Body of pancreas (tissue), 4 donors: ENCODE results near the gene COL26A1. TPM values are rescaled to one million over a fixed set of nuclear protein-coding genes. Genes with fewer than 3 reads are reported as not detected.

Experiments
- ATAC-seq: fragments of 150-250 bp; one replicate; pipeline ENCODE4 v1.9.1; 2016
- DNase-seq, 4 donors: peaks; one replicate each; pipeline ENCODE4 v3.0.0-alpha.2; 2019
- H3K27ac ChIP-seq, 4 donors: fragments of 200-600 bp; sonication (generic); 1 replicate in 3 of 4; 2 replicates in 1 of 4; pipeline versions ENCODE4 v1.5.1 to v1.6.1; 2016 to 2019; ENCODE audit warnings: mild to moderate bottlenecking in 1 of 4, mixed read lengths in 1 of 4, moderate library complexity in 1 of 4
- H3K27me3 ChIP-seq, 2 donors: fragments of 200-600 bp; sonication (generic); one replicate each; pipeline ENCODE4 v1.6.0; 2016; ENCODE audit warnings: mild to moderate bottlenecking in 1 of 2
- H3K36me3 ChIP-seq, 2 donors: fragments of 200-600 bp; sonication (generic); replicated peaks in 1 of 2; 2 replicates each; pipeline ENCODE4 v1.5.1; 2016; ENCODE audit warnings: low read depth in 2 of 2; ENCODE audit not compliant: insufficient read depth in 1 of 2
- H3K4me1 ChIP-seq: fragments of 200-600 bp; sonication (generic); one replicate; pipeline ENCODE4 v1.6.0; 2016
- H3K4me3 ChIP-seq, 2 donors: fragments of 200-600 bp; sonication (generic); 1 replicate in 1 of 2; 2 replicates in 1 of 2; pipeline ENCODE4 v1.5.1; 2016 to 2019
- H3K9me3 ChIP-seq, 3 donors: fragments of 200-600 bp; sonication (generic); 1 replicate in 2 of 3; 2 replicates in 1 of 3; pipeline ENCODE4 v1.5.1; 2016
- POLR2A ChIP-seq, 3 donors: fragments of 450-650 bp; IDR thresholded peaks; one replicate each; pipeline ENCODE4 v1.6.1; 2016; ENCODE audit warnings: antibody characterized with exemption in 3 of 3, mild to moderate bottlenecking in 2 of 3
- WGBS, 2 donors: methylation state at CpG; one replicate each; pipeline ENCODE4 v1.1.5; 2017; 5-methylcytosine and 5-hydroxymethylcytosine counted together
- intact Hi-C: fragments of 100-400 bp; cut with DNase I; formaldehyde crosslinking; loops from one replicate; pipeline ENCODE4 v1.15.1; 2023
- total RNA-seq, 2 donors: library from RNA; depleted of rRNA; stranded (reverse); fragments of >200 nt; gene quantifications; one replicate each; pipeline ENCODE4 v1.1.0, GENCODE V29; 2016
- TF ChIP-seq, protein P1 (sequence below), 7 experiments: fragments of 450-650 bp in 4 of 7; fragments of 200-600 bp in 3 of 7; sonication (generic) in 3 of 7; IDR thresholded peaks; one replicate each; pipeline ENCODE4 v1.5.1; 2016 to 2019; ENCODE audit warnings: antibody characterized with exemption in 7 of 7

COL26A1 gene
- total RNA-seq, 2 donors from 2014 or later: 0.78 to 2.0 TPM

- WGBS, 2 donors: 55 to 58% methylated on average over 10 to 12 of the region's 15 CpGs
- ATAC-seq: no peak
- TF ChIP-seq, protein P1, sequence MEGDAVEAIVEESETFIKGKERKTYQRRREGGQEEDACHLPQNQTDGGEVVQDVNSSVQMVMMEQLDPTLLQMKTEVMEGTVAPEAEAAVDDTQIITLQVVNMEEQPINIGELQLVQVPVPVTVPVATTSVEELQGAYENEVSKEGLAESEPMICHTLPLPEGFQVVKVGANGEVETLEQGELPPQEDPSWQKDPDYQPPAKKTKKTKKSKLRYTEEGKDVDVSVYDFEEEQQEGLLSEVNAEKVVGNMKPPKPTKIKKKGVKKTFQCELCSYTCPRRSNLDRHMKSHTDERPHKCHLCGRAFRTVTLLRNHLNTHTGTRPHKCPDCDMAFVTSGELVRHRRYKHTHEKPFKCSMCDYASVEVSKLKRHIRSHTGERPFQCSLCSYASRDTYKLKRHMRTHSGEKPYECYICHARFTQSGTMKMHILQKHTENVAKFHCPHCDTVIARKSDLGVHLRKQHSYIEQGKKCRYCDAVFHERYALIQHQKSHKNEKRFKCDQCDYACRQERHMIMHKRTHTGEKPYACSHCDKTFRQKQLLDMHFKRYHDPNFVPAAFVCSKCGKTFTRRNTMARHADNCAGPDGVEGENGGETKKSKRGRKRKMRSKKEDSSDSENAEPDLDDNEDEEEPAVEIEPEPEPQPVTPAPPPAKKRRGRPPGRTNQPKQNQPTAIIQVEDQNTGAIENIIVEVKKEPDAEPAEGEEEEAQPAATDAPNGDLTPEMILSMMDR (IDR thresholded peaks at IDR 0.05): no peak
- Histone ChIP-seq H3K4me1 (no peaks in the 10 kb centered on the region), H3K4me3 (no peak overlapping the region), H3K27me3 (no peaks in the 10 kb centered on the region), H3K36me3 (no peaks in the 10 kb centered on the region), H3K27ac (no peak overlapping the region), H3K9me3 (no peaks in the 10 kb centered on the region)
- intact Hi-C loops: no loop called here
- no peak for DNase-seq
Measured at GRCh38 chr7:101563198-101563901, 200.7 kb downstream of the COL26A1 start.

DNA sequence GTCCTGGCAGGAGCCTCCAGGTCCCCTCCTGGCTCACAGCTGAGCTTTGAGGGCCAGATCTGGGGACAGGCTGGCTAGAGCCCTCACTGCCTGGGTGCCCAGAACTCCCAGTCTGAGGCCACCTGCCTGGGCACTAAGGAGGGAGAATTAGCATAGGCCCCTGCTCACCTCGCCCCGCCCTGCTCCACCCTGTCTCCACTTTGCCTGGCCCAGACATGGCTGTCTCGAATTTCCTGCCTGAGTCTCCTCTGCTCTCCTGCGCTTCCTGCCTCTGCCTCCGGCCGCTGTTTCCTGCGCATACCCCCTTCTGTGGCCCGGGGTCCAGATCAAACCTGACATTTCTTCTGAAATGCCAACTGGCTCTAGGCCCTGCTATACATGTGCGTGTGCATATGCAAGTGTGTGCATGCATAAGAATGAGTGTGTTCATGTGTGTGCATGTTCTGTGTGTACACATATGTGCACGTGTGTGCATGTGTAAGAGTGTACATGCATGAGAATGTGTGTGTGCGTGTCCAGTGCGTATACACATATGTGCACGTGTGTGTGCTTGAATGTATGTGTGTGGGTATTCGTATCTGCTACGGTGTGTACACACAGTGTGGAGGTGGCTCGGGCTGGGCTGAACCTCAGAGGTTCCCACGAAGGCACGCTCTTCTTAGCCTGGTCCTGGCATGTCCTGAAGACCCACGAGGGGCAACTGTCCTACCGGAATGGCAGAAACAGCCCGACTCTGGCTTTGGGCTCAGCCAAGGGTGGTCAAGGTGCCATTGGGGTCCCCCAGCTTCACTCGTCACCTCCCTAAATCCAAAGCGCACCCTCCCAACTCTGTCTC is 201.5 kb downstream of the COL26A1 start:
- ATAC-seq (no peak), DNase-seq (no peak)
- intact Hi-C loops: no loop called here

GRCh38 chr7:101564778-101565211 is 202.1 kb downstream of the COL26A1 start:
- WGBS, 2 donors: 28% methylated on average over 16 of the region's 16 CpGs; no CpG with 5 or more reads in 1 of the 2 donors
- DNase-seq: peak in 2 of 4 donors; percentile 6 to 31
- intact Hi-C loops: no loop called here
- Histone ChIP-seq H3K27me3 (no peaks in the 10 kb centered on the region), H3K27ac (no peak overlapping the region), H3K36me3 (no peaks in the 10 kb centered on the region), H3K9me3 (no peaks in the 10 kb centered on the region), H3K4me1 (no peaks in the 10 kb centered on the region), H3K4me3 (no peak overlapping the region)
- TF ChIP-seq, protein P1 (IDR thresholded peaks at IDR 0.05): no peak
- TF ChIP-seq POLR2A (IDR thresholded peaks at IDR 0.05): no peak
- no peak for ATAC-seq

More for the DNA sequence above, 201.5 kb downstream of the COL26A1 start:
- Histone ChIP-seq H3K36me3 (no peaks in the 10 kb centered on the region), H3K27me3 (no peaks in the 10 kb centered on the region), H3K4me3 (no peak overlapping the region), H3K4me1 (no peaks in the 10 kb centered on the region), H3K27ac (no peak overlapping the region), H3K9me3 (no peaks in the 10 kb centered on the region)
- WGBS, 2 donors: 70 to 80% methylated on average over 16 to 23 of the region's 23 CpGs
- TF ChIP-seq, protein P1 (IDR thresholded peaks at IDR 0.05): no peak
- TF ChIP-seq POLR2A (IDR thresholded peaks at IDR 0.05): no peak

DNA sequence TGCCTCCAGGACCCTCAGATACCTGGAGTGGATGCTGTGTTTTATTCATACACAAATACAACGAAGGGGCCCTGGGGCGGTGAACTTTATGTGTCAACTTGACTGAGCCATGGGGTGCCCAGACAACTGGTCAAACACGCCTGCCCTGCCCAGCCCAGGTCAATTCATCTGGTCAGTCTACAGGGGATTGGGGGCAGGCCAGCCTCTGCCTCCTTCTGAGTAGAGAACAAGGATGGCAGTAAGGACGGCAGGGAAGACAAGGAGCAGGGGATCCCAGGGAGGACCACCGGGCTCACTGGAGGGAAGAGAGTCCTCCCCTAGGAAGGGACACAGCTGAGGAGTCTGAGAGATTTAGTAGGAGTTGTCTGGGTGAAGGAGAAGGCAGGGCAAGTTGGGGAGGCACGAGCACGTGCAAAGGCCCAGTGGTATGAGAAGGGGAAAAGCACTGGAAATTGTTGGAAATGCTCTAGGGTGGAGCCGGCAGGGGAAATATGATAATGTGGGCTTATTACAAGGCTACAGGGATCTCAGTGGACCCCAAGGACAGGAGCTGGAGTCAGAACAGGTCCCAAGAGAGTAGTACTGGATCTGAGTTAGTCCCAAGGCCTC is 203.0 kb downstream of the COL26A1 start:
- ATAC-seq (no peak), DNase-seq (no peak)
- Histone ChIP-seq H3K36me3 (no peaks in the 10 kb centered on the region), H3K4me1 (no peaks in the 10 kb centered on the region), H3K27me3 (no peaks in the 10 kb centered on the region), H3K9me3 (no peaks in the 10 kb centered on the region), H3K27ac (no peak overlapping the region), H3K4me3 (no peak overlapping the region)
- intact Hi-C loops: no loop called here
- WGBS, 2 donors: 79 to 83% methylated on average over 8 of the region's 8 CpGs
- TF ChIP-seq POLR2A (IDR thresholded peaks at IDR 0.05): no peak
- TF ChIP-seq, protein P1 (IDR thresholded peaks at IDR 0.05): no peak
